ENCODE measurements around the gene GRK4.

The GRK4 gene

GRCh38 chr4:3054169-3054759, 90.9 kb downstream of the GRK4 start:
- no peak for TF ChIP-seq CTCF (IDR thresholded peaks at IDR 0.05; ENCODE audit: borderline replicate concordance, insufficient read depth, low read depth, low read length)
- no peak overlapping the region for H3K4me3 ChIP-seq (ENCODE audit: low read depth, low read length)

GRCh38 chr4:3059943-3060342, 96.6 kb downstream of the GRK4 start:
- no peak for TF ChIP-seq CTCF (IDR thresholded peaks at IDR 0.05; ENCODE audit: borderline replicate concordance, insufficient read depth, low read depth, low read length)
- H3K4me3 ChIP-seq (ENCODE audit: low read depth, low read length), result no peak overlapping the region

- H3K4me3 ChIP-seq (ENCODE audit: low read depth, low read length), result no peak overlapping the region
- no peak for TF ChIP-seq CTCF (IDR thresholded peaks at IDR 0.05; ENCODE audit: borderline replicate concordance, insufficient read depth, low read depth, low read length)
Observed at GRCh38 chr4:3060946-3061345, 97.6 kb downstream of the GRK4 start.

- no peak for TF ChIP-seq CTCF (IDR thresholded peaks at IDR 0.05; ENCODE audit: borderline replicate concordance, insufficient read depth, low read depth, low read length)
- no peak overlapping the region for H3K4me3 ChIP-seq (ENCODE audit: low read depth, low read length)
Observed at GRCh38 chr4:3062471-3062870, 99.1 kb downstream of the GRK4 start.

GRCh38 chr4:3065551-3065950, 102.2 kb downstream of the GRK4 start:
- TF ChIP-seq CTCF (IDR thresholded peaks at IDR 0.05; ENCODE audit: borderline replicate concordance, insufficient read depth, low read depth, low read length), result no peak

GRCh38 chr4:3066836-3067400, 103.5 kb downstream of the GRK4 start:
- no peak for TF ChIP-seq CTCF (IDR thresholded peaks at IDR 0.05; ENCODE audit: borderline replicate concordance, insufficient read depth, low read depth, low read length)
- H3K4me3 ChIP-seq (ENCODE audit: low read depth, low read length), result no peak overlapping the region

More at GRCh38 chr4:3065551-3065950, 102.2 kb downstream of the GRK4 start:
- no peak overlapping the region for H3K4me3 ChIP-seq (ENCODE audit: low read depth, low read length)

GRCh38 chr4:3067473-3068001, 104.2 kb downstream of the GRK4 start:
- no peak for TF ChIP-seq CTCF (IDR thresholded peaks at IDR 0.05; ENCODE audit: borderline replicate concordance, insufficient read depth, low read depth, low read length)
- H3K4me3 ChIP-seq (ENCODE audit: low read depth, low read length), result no peak overlapping the region

Measured in GM12875 (cell line).